GM18499 (cell line): ENCODE results near the gene NCKAP5.

Source experiments
- ATAC-seq: cut with Tn5 transposase; IDR thresholded peaks from one replicate; pipeline ENCODE4 v1.9.1; 2021; ENCODE audit warnings: moderate number of reproducible peaks; ENCODE audit not compliant: insufficient read depth, unreplicated experiment

Gene NCKAP5

GRCh38 chr2:133574620-133575019 lies 6.4 kb upstream of the NCKAP5 start:
- ATAC-seq = no peak

GRCh38 chr2:133574186-133574585 lies 5.9 kb upstream of the NCKAP5 start:
- no peak for ATAC-seq

DNA sequence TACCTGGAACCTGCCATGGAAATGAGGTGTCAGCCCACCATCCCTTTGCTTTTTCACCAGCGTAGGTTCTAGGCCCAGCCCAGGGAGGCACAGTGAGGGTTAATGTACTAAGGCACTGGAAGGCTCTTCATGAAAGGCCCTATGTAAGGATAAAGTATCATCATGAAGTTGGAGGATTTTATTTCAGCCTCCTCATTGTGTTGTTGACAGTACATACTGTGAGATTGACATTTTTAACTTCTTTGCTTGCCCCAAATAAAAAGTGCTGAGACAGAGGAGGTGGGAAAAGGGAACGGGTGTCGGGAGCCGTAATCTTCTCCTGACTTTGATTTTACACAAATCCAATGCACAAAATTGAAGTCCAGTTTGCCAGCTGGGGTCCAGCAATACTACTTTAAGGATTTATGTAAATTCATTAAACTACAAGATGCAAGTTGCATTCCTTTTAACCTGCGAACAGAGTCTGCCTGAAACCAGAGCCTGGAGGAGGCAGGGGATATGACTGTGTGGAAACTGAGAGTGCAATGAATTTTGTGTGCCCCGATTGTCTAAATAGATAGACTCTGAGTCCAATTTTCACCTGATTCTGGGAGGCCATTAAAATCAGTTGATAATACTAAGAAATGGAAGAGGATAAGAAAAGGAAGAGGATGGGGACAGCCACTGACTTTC lies 5.4 kb upstream of the NCKAP5 start:
- ATAC-seq = no peak

GRCh38 chr2:133571249-133571648 lies 3.0 kb upstream of the NCKAP5 start:
- no peak for ATAC-seq

DNA sequence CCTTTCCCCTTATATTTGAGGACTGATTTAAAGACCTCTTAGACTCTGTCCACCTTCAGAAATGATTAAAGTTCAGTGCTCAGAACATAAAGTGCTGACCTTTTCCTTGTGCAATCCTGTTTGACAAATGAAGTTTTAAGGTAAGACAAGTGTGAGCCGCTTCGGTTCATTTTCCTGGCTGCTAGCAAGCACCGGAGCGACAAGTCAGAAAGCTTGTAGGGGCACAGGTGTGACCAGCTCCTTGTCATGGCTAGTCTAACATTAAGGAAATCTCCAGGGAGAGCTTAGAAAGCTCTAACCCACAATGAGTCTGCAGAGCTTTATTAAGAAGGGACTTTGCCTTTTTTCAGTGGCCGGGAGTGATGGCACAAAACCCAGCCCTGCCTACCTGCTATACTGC lies 2.3 kb upstream of the NCKAP5 start:
- ATAC-seq = no peak

DNA sequence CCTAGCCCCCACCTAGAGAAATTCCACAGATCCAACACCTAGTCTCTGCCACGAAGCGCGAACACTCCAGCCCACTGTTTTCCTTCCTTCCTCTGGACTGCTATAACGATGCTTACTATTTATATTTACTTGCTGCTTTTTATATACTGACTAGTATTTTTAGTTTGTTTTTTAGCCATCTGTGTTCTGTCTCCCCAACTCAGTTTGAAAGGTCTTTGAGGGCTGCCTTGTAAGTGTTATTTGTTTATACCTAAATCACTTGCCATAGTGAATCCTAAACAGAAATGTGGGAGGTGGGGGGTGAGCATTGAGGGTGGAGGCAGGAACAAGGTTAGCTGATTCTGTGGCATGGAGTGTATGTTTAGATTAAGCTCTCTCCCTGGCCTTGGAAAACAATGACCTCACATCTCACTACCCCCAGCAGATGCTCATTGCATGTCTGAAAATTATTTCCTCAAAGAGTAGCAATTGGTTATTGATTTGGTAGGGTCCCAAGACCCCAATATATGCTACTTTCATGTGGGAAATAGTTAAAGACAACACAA lies 1.1 kb upstream of the NCKAP5 start:
- ATAC-seq = no peak

- no peak for ATAC-seq
Observed at GRCh38 chr2:133568598-133568997, 335 bp upstream of the NCKAP5 start.

DNA sequence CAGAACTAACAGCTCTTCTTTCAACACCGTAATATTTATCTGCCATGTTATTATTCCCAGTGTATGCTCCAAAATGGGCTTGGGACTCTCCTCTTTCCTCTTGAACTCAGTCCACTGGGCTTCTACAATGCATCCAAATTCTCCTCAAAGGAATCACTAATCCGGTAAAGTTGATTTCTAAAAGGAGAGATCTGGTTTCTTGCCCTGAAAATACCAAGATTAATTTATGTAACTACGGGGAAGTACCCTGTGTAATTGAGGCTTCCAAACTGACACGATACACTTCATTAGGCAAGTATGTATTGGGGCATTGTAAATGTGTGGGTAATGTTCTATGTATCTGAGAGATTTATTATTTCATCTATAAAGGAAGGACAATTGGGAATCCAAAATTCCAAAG lies 5.7 kb downstream of the NCKAP5 start:
- ATAC-seq = no peak

DNA sequence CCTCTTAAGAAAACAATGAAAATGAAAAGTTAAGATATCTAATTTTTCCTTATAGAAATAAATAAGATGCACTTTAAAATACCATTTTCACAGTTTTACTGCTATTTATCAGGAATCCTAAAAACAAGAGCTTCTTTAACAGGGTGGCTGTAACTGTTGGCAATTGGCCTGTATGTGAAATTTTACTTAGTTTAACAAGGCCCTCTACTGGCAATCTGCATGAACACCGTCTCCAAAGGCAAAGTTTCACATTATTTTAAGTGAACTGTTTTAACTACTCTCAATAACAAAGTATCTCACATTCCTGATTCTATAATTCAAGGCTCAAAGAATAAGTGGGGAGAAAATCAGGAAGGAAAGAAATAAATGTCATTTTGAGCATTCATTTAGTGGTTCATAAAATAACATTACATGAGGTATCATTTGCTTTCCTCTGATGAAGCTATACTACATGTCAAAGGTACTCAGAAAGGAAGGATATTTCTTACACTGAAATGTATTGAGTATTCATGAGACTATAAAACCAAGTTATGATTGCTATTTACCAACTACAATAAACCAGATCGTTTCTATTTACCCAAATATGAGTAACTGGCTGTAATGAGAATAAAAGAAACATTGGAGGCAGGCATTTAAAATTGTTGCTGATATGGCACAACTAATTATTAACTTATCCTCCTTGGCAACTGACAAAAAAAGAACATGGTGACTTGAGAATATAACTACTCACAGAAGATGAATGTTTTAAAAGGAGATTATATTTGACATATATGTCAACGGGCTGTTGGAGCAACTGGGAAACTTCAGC lies 7.0 kb downstream of the NCKAP5 start:
- no peak for ATAC-seq

DNA sequence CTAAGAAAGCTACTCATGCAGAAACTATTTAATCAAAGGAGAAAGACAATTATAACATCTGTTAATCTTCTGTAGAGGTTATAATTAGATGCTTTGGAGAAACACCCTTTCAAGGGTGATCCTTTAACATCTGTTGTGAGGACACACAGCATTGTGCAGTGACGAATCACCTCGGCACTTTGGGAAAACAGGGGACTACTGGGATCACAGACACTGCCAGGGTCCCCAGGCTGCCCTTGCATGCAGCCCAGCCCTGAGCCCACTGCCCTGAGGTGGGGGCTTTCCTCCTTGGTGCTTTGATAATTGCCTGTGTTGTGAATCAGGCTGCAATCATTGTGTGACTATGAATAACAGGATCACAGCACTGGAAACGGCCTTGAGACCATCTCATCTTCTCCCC lies 10.6 kb downstream of the NCKAP5 start:
- ATAC-seq = no peak

- no peak for ATAC-seq
Observed at GRCh38 chr2:133553838-133554408, 14.3 kb downstream of the NCKAP5 start.

- ATAC-seq = no peak
Observed at GRCh38 chr2:133553251-133553650, 15.0 kb downstream of the NCKAP5 start.

- ATAC-seq = no peak
Observed at GRCh38 chr2:133552821-133553220, 15.4 kb downstream of the NCKAP5 start.

DNA sequence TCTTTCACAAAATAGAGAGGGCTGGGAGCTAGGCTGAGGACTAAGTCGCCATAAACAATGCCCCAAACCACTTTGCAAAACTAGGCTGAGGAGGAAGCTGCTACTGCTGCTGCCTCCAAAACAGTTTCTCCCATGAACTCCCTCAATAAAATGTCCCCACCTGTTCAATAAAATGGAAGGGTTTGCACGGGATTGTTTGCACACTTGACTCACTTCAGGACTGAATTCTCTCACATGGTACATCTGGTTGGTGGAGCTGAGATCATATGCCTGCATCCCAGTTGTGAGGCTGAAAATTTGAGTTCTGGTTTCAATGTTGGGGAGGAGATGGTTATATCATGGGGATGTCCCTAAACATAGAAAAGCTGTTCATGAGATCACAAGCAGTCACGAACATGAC lies 26.5 kb downstream of the NCKAP5 start:
- ATAC-seq = no peak

- ATAC-seq = no peak
Observed at GRCh38 chr2:133541376-133541775, 26.9 kb downstream of the NCKAP5 start.

- no peak for ATAC-seq
Observed at GRCh38 chr2:133532919-133533318, 35.3 kb downstream of the NCKAP5 start.

- no peak for ATAC-seq
Observed at GRCh38 chr2:133531382-133531781, 36.9 kb downstream of the NCKAP5 start.

DNA sequence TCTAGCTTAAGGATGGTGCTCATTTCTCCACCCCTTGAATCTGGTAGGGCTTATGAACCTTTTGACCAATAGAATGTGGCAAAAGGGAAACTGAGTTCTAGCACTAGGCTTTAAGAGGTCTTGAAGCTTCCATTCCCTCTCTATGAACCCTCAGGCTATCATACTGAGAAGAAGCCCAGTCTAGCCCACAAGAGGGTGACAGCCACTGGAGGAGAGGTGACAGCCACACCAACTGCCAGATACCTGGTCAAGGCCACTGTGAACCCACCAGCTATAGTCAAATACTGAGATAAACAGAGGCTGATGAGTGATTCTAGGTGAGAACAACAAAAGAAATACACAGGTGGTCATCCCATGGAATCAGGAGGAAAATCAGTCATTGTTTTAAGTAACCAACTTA lies 37.6 kb downstream of the NCKAP5 start:
- ATAC-seq = no peak

DNA sequence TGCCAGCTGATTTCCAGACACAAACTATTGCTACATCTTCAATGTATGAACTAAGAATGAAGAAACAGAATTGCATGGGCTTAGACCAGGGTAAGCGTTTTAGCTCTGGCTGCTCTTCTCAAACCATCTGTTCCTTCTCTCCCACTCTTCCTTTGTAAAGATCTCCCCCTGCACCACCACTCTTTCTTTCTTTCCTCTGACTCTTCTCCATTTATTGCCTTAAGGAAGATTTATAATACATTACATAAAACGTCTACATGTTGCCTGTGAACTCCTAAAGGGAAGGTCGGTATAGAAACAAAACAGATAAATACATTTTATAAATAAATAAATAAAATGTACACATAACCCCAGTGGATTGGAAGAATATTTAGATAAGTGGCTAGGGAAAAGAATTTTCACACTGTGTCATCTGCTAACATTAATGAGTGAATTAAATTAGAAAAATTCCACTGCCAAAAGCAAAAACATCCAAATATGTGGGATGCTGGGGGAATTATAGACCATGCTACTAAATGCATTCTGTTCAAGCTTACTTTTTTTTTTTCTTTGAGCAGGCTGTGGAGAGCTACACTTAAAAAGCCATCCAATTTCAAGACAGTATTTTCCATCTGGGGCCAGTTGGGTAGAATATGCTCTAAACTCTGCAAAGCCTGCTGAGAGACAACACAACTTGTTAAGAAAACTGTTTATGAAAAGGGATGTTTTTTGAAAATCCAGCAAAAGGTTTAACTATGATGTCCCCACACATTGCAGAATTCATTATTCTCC lies 41.5 kb downstream of the NCKAP5 start:
- ATAC-seq = no peak
